NCI-H2029 treated with DMSO at 0.1 percent for 48 hours (cell line): ENCODE data around the gene PIP5K1B.
"Not testable (repeated sequence)": the region's sequence is repeated elsewhere in the genome, so short reads cannot be mapped to it uniquely, and the experiment has no call there.

ENCODE experiments used
- DNase-seq: peaks from one replicate; lab custom pipeline; 2025; lab: John Stamatoyannopoulos, UW

PIP5K1B gene

DNA sequence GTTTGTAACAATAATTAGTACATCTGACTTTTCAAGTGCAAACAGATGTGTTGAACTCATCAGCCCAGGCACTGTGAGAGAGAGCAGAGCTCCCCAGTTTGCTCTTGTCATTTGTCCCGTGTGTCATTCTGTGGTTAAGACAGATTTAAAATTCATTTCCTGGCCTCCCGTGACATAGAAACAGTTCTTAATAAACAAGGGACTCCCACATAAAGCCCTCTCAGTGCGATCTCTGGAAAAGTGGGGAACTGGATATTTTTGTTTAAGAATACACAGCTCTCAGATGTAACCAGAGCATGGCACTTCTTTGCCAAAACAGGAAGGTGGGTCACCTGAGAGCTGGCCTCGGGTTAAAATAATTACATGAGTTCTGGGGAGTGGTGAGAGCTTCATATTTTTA, 250.3 kb downstream of the PIP5K1B start:
- DNase-seq: no peak

DNA sequence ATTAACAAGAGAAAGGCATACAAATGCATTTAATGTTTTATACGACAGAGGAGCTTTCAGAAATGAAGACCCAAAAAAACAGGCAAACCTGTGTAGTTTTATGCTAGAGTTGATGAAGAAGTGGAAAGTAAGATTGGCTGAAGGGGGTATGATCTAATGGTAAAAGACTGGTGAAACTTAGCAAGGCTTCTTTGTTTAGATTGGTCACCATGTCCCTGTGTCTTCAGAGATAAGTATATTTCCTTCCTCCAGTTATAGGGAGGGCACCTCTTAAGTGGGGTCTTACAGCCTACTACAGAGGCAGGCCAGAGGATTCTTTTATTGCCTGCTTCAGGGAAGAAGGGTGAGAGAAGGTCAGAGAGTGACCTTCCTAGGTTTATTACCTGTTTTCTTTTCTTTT, 252.4 kb downstream of the PIP5K1B start:
- DNase-seq: no peak

DNA sequence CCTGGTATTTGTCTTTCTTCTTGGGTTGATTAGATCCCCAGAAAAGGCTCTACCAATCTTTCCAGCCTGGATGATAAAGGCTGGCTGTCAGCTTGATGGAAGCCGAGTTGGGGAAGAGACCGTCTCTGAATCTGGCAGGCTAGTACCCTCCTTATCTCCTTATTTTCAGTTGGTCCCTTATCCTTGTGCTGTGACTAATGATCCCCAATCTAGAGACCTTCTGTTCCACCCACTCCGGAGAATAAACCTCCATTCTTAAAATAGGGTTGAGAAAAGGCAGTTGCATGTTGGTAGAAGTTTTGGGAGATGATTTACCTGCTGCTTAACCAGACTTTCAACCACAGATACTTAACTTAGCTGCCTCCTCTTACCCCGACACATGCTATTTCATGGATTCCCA, 256.5 kb downstream of the PIP5K1B start:
- DNase-seq: no peak

DNA sequence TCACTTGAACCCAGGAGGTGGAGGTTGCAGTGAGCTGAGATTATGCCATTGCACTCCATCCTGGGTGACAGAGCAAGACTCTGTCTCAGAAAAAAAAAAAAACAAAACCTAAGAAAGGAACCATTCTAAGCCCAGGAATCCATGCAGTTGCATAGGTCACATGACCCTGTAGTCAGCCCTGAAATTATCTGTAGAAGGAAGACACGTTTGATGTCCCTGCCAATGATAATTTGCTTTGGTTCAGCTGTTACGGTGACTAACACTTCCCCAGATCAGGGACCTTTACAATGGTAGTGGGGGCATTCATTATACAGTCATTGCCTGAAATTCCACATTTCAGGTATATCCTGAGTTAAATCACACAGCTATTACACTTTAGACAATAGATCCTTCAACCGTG, 258.4 kb downstream of the PIP5K1B start:
- DNase-seq: no peak

DNA sequence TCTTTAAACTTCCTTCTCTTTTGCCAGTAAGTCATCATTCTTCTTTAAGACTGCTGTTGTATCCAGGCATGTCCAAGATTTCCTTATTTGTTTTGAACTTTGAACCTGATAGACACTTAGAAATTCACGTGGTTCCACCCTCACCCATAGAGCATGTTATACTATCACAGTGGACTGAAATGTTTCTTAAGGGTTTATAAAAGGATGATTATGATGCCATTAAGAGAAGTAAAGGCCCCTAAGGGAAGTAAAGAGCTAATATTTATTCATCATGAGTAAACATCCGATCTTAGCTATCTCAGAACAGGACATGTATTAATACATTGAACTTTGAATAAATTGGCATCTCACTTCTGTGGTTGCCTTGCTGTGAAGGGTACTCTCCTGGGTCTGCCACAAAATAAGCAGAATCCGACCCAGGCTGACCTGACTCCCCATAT, 259.1 kb downstream of the PIP5K1B start:
- no peak for DNase-seq

DNA sequence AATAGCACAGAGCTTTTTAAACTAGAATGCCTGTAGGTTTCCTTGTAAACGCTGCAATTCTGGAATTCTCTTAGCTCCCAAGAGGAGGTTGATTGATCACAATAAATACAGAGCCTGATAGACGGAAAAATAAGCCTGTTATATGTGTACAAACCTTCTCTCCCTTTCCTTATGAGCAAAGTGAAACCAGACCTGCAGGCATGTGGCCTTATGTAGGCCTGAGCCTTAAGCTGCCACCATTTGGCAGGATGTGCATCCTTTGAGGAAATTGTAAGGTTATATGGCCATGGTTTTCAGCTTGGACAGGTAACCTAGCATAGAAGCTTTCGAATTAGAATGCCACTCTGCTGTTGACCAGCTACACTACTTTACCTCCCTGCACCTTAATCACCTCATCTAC, 259.7 kb downstream of the PIP5K1B start:
- no peak for DNase-seq

DNA sequence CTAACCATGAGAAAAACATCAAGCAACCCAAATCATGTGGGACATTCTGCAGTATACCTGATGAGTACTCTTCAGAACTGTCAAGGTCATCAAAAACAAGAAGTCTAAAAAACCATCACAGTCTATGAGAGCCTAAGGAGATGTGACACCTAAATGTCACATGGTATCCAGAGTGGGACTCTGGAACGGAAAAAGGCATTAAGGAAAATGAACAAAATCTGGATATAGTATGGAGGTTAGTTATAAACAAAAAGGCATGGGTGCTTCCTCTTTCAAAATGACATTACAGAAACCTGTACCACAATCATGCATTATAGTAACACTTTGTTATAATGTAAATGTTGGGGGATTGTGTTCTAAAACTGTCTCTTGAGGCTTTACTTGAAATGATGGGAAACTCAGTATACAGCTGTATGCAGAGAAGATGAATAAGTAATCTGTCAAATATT, 261.5 kb downstream of the PIP5K1B start:
- no peak for DNase-seq

DNA sequence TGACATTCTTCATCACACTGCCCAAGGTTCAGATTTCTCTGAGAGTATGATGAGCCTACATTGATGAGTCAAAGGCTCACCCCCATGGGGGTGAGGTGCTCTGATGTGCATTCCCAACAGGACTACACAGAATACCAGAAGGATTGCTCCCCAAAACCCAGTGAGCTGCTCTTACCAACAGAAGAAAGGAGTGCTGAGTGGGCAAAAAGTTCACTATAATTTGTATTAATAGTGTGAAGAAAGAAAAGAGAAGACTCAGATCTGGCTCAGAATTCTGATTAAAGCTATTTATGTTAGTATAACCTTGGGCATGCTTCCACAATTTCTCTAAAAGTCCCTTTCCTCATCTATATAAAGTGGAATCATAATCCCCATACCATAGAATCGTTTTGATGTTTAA, 262.8 kb downstream of the PIP5K1B start:
- DNase-seq: no peak

DNA sequence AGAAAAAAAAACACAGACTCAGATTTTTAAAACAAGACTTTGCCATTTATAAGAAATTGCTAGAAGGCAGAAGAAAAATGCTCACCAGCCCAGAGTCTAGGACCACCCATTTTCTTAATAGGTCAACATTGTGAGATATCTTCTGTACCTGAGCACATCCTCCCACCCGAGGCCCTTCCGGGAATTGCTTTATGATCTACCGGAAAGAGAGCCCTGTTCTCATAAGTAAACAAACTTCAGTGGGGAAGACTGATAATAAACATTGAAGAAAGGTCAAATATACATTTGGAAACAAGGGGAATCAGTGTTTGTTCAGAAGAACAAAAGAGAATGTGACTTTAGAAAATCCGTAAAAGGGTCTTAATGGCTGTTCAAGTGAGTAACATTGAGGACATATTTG, 264.5 kb downstream of the PIP5K1B start:
- peak; percentile 33 for DNase-seq

DNA sequence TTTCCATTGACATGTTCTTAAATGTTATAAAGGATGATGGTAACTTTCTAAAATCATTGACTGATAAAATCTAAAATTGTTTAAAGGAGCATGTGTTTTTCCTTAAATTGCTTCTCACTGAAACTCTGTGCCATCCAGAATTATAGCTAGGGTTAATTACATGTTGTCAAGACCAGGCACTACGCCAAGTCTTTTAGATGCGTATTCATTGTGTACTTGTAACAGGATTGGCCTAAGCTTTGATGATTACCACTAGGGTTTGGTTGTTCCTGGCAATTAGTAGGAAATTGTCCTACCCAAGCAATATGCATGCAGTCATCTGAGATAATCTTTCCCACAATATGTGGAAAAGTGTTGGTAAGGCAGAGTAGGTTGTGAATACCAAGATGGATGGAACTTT, 265.1 kb downstream of the PIP5K1B start:
- DNase-seq: peak; percentile 63

DNA sequence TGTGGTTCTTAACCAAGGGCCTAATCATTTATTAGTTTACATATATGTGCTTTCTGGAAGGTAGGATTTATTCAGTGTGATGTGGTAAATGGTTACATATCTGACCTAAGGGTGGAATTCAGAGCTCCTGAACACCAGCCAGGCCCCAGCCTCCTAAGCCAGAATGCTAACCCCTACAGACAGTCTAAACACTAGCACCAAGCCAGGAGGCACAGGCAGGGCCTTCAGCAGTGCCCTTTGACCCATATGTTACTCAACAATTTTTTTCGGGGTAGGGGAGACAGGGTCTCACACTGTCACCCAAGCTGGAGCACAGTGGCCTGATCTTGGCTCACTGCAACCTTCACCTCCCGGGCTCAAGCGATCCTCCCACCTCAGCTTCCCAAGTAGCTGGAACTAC, 268.6 kb downstream of the PIP5K1B start:
- DNase-seq: no peak

DNA sequence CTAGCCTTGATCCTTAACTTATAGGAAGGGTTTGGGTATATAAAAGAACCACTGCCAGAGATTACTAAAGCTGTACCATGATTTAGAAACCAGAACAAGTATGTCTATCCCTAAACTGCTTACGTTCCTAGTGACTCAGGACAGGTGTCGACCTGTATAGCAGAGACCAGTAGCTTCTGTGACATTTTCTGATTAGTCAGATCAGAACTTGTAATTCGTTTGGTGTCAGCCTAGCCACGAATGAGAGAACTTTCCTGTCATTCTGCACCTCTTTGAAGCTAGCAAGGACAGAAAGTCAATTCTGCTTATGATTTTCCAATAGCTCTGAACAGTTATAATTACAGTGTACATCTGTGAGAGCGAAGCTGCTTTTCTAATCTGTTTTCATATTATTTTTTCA, 269.4 kb downstream of the PIP5K1B start:
- DNase-seq: no peak

DNA sequence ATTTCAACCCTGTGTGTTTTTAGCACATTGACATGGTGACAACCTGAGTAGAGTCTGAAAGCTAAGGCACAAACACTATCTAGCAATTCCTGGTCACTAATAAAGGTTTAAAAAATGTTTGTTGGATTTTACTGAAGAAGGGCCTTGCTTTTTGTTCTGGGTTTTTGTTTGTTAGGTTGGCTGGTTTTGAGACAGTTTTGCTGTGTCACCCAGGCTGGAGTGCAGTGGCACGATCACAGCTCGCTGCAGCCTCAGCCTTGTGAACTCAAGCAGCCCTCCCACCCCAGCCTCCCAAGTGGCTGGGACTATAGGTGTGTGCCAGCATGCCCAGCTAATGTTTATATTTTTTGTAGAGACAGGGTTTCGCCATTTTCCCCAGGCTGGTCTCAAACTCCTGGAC, 269.9 kb downstream of the PIP5K1B start:
- DNase-seq: no peak

DNA sequence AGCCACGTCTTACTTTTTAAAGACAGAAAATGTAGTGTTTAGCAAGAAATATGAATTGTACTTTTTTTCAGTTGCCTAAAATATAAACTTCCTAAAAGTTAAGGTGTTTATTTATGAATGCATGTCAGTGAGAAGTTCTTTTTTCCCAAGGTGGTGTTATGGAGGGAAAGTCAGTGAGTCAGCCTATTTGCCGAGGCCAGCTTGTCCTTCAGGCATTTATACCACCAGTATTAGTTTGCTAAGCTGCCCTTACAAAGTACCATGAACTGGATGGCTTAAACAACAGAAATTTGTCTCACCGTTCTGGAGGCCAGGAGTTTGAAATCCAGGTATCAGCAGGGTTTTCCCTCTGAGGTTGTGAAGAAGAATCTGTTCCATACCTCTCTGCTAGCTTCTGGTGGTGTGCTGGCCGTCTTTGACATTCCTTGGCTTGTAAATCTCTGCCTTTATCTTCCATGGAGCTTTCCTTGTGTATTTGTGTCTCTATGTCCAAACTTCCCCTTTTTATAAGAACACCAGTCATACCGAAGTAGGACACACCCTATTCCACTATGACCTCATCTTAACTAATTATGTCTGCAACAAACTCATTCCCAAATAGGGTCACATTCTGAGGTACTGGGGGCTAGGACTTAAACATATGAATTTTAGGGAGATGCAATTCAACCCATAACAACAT, 270.5 kb downstream of the PIP5K1B start:
- DNase-seq: no peak

DNA sequence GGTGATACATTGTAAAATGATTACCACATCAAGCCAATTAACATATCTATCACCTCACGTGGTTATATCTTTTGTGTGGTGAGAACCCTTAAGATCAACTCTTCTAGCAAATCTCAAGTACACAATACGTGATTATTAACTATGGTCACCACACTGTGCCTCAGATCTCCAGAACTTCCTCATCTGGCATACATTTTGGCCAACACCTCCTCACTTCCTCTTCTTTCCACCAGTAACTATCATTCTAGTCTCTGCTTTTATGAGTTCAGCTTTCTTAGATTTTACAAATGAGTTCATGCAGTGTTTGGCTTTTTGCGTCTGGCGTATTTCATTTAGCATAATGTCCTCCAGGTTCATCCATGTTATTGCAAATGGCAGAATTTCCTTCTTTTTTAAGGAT, 273.0 kb downstream of the PIP5K1B start:
- DNase-seq: no peak

DNA sequence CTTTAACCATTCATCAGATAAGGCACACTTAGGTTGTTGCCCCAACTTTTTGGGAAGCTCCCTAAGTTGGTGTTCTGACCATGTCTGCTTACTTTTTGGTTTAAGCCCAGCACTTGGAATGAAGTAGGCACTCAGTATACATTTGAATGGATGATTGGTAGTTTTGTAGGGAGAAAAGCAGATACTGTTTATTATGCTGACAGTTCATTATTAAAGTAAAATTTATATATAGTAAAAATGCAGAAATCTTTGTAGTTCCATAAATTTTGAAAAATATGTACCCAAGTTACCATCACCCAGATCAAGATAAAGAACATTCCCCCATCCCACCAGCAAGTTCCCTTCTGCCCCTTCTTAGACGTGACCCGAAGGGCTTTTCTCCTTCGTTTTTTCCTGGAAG, 273.5 kb downstream of the PIP5K1B start:
- no peak for DNase-seq

DNA sequence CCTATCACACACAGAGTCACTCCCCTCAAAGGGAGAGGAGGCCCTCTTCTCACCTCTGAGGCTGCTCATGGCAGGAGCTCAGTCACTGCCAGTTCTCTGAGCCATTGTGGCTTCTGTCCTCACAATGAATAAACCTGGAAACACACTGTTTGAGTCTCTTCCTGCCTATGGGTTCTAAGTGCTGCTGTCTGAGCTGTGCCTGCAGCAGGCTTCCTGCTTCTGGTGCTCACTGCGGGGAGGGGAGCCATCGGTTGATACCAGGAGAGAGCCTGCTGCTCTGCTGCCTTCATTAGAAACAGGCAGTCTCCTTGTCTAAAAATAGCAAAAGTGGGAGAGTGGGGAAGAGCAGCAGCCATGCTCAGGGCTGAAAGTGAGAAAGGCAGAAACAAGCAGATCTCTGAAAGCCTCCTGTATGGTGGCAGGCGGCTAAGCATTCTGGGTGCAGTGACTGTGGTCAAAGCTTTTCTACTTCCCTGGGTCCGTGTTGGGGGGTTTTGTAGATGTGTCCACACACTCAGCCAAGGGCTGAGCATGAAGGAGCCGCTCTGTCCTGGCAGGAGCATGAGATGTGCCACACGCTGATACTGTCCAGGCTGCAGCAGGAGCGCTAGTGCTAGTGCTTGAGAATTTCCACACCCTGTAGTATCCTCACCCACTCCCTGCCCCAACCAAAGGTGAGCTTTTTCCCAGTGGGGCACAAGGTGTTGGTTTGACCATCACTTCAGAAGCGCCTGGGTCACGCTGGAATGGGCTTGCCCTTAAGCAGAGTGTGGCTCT, 274.7 kb downstream of the PIP5K1B start:
- no peak for DNase-seq

DNA sequence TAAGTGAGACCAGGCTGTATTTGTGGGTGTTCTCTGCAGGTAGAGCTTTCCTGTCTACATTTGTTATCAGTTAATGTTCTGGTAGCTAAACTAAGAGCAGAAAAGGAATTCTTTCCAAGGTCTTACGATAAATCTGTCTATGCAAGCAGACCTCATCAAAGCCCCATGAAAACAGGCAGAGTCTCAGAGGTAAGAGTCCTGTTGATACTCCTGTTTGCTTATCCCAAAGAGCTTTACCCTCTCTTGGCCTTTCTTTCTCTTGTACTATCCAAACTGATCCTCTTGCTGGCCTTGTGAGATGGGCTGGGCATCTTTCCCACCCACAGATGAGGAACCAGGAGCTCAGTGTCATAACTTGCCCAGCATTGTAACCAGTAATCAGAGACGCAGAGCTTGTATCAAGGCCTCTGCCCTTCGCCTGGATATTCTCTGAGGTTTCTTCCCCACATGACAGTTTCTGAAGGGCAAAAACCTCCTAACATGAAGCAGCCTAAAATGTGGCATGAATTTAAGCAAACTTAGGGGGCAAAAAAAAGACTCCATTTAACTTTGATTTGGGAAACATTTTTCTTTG, 275.4 kb downstream of the PIP5K1B start:
- DNase-seq: no peak

DNA sequence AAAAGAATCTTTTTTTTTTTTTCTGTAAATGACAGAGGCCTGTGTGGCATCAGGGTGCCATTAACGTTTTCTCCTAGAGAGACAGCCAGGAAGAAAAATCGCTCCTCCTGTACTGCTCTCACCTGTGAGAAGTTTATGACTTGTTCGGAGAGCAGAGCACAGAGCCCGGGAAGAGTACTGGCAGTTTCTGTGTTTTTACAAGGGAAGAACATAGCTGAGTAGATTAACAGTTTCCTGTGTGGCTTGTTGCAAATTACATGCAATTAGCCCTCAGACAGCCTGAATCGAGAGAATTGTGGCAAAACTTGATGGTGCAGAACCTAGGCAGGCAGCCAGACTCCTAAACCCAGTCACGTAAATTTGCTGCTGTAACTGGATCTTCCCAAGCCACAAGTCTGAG, 276.7 kb downstream of the PIP5K1B start:
- DNase-seq: no peak

DNA sequence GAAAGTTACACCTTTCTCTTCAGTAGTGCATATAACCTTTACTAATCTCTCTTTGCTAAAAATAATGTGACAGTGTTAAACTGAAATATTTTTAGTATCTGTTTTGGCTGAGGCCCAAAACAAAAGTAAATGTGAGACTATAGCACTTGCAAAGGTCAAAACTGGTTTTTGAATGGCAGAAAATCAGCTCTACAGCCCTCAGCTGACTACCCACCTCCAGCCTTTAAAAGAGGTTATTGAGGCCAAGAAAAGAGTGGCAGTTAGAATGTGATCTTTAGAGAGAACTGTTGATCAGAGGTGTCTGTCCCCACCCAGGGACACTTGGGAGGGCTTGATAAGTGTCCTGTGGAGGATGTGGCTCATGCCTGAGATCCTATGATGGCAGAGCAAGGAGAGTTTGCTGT, 278.0 kb downstream of the PIP5K1B start:
- no peak for DNase-seq

DNA sequence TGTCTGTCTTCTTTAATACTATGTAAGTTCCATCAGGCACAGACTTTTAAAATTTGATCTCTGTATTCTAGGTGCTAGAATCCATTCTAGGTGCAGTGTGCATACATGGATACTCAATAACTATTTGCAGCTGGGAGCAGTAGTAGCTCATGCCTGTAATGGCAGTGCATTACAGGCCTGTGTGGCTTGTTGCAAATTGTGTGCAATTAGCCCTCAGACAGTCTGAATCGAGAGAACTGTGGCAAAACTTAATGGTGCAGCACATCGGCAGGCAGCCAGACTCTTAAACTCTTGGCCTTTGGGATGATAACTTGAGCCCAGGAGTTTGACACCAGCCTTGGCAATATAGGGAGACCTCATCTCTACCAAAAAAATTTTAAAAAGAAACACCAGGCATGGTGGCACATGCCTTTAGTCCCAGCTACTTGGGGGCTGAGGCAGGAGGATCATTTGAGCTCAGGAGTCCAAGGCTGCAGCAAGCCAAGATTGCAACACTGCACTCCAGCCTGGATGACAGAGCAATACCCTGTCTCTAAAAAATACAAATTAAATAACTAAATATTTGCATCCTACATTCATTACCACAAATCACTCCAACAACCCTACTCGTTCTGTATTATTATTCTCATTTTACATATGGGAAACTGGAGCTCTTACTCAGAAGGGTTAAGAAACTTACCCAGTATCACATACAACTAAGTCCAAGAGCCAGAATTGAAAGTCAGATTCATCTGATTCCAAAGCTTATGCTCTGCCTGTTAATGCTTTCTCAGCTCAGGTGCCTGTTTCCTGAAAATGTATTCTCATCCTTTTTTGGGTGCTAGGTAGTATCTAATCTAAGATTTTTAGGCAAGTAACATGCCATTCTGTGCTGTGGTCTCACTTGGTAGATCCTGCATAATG, 278.7 kb downstream of the PIP5K1B start:
- DNase-seq: no peak

DNA sequence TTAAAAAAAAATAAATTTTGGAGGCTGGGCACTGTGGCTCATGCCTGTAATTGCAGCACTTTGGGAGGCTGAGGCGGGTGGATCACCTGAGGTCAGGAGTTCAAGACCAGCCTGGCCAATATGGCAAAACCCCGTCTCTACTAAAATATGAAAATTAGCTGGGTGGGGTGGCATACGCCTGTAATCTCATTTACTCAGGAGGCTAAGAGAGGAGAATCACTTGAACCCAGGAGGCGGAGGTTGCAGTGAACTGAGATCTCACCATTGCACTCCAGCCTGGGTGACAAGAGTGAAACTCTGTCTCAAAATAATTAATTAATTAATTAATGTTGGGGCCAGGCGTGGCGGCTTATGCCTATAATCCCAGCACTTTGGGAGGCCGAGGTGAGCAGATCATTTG, 281.9 kb downstream of the PIP5K1B start:
- not testable (repeated sequence) for DNase-seq
